Measurements from ENCODE around the gene IFIT1.

- TF ChIP-seq CEBPB (tag; IDR thresholded peaks at IDR 0.05) (no peak), ELF1 (tag; IDR thresholded peaks at IDR 0.05) (no peak)
Measured at GRCh38 chr10:89384474-89385340, 7.7 kb upstream of the IFIT1 start.
